DMS 273 (cell line): Measurements from ENCODE around the gene CHST7.

Source experiments
- DNase-seq: peaks from one replicate; lab custom pipeline; 2025; ENCODE audit not compliant: unreplicated experiment; lab: John Stamatoyannopoulos, UW

CHST7 gene

GRCh38 chrX:46573892-46574773 lies 568 bp downstream of the CHST7 start:
- peak; percentile 85 for DNase-seq

- peak; percentile 76 for DNase-seq
These were observed 1.3 kb downstream of the CHST7 start for GRCh38 chrX:46574774-46575381.

- DNase-seq: peak; percentile 54
These were observed 2.0 kb downstream of the CHST7 start for GRCh38 chrX:46575586-46575985.

- DNase-seq: peak; percentile 54
These were observed 2.4 kb downstream of the CHST7 start for GRCh38 chrX:46575991-46576392.

GRCh38 chrX:46576458-46576857 lies 2.9 kb downstream of the CHST7 start:
- DNase-seq: no peak

GRCh38 chrX:46577221-46578005 lies 3.8 kb downstream of the CHST7 start:
- DNase-seq: no peak

- DNase-seq: no peak
These were observed 5.7 kb downstream of the CHST7 start for GRCh38 chrX:46579250-46579649.

GRCh38 chrX:46580613-46581012 lies 7.0 kb downstream of the CHST7 start:
- DNase-seq: no peak

GRCh38 chrX:46582325-46582724 lies 8.8 kb downstream of the CHST7 start:
- DNase-seq: no peak

GRCh38 chrX:46582966-46583365 lies 9.4 kb downstream of the CHST7 start:
- DNase-seq: no peak

GRCh38 chrX:46584736-46585135 lies 11.2 kb downstream of the CHST7 start:
- DNase-seq: no peak

GRCh38 chrX:46587158-46587557 lies 13.6 kb downstream of the CHST7 start:
- no peak for DNase-seq

- DNase-seq: no peak
These were observed 14.2 kb downstream of the CHST7 start for GRCh38 chrX:46587753-46588171.

GRCh38 chrX:46588263-46588662 lies 14.7 kb downstream of the CHST7 start:
- DNase-seq: no peak

GRCh38 chrX:46589977-46590723 lies 16.6 kb downstream of the CHST7 start:
- no peak for DNase-seq

- no peak for DNase-seq
These were observed 21.5 kb downstream of the CHST7 start for GRCh38 chrX:46595084-46595483.

GRCh38 chrX:46597208-46597607 lies 23.6 kb downstream of the CHST7 start:
- no peak for DNase-seq

GRCh38 chrX:46597771-46598170 lies 24.2 kb downstream of the CHST7 start:
- no peak for DNase-seq

- no peak for DNase-seq
These were observed 25.5 kb downstream of the CHST7 start for GRCh38 chrX:46599051-46599560.

- no peak for DNase-seq
These were observed 27.7 kb downstream of the CHST7 start for GRCh38 chrX:46601283-46601682.
